HepG2 (cell line): ENCODE measurements around the gene STUM. TPM values are rescaled to one million over a fixed set of nuclear protein-coding genes. Genes with fewer than 3 reads are reported as not detected.

ENCODE experiments used
- ARID5B ChIP-seq: IDR thresholded peaks from 2 replicates; pipeline ENCODE4 v1.4.0; 2020; ENCODE audit warnings: mild to moderate bottlenecking, missing genetic modification reagents
- HMG20A ChIP-seq: IDR thresholded peaks from 2 replicates; pipeline ENCODE4 v1.6.1; 2016; ENCODE audit warnings: borderline replicate concordance
- KDM5A ChIP-seq: fragments of 200-600 bp; sonication (generic); IDR thresholded peaks from 2 replicates; pipeline ENCODE4 v1.7.0; 2018; ENCODE audit warnings: antibody characterized with exemption, mild to moderate bottlenecking, low read length, borderline replicate concordance
- MEIS1 ChIP-seq: sonication (generic); formaldehyde crosslinking; IDR thresholded peaks from 2 replicates; pipeline ENCODE4 v1.9.0; 2021; ENCODE audit warnings: mild to moderate bottlenecking, missing genetic modification reagents, moderate library complexity, borderline replicate concordance
- NCOA2 ChIP-seq: sonication (generic); formaldehyde crosslinking; IDR thresholded peaks from 2 replicates; pipeline ENCODE4 v1.8.0; 2022; ENCODE audit warnings: inconsistent platforms
- NFATC3 ChIP-seq: sonication (generic); formaldehyde crosslinking; IDR thresholded peaks from 2 replicates; pipeline ENCODE4 v1.5.1; 2020; ENCODE audit warnings: mild to moderate bottlenecking, missing genetic modification reagents
- NFKBIZ ChIP-seq: IDR thresholded peaks from 2 replicates; pipeline ENCODE4 v1.6.1; 2018; ENCODE audit warnings: missing genetic modification reagents, missing compliant biosample characterization
- NR2F6 ChIP-seq, 2 experiments: IDR thresholded peaks; 2 replicates each; pipeline ENCODE4 v1.6.1; 2016; ENCODE audit warnings: antibody characterized with exemption in 1 of 2, mild to moderate bottlenecking in 1 of 2
- PCBP2 ChIP-seq: fragments of 200-400 bp; formaldehyde crosslinking; optimal IDR thresholded peaks from 2 replicates; pipeline ENCODE3; 2018; ENCODE audit warnings: low read length, low read depth; ENCODE audit not compliant: poor library complexity, severe bottlenecking
- SAP130 ChIP-seq: IDR thresholded peaks from 2 replicates; pipeline ENCODE4 v1.6.1; 2016; ENCODE audit warnings: low read depth
- SNRNP70 ChIP-seq: fragments of 200-400 bp; formaldehyde crosslinking; IDR thresholded peaks from 2 replicates; pipeline ENCODE4 v1.6.1; 2017; ENCODE audit warnings: mild to moderate bottlenecking, low read depth, low read length, moderate library complexity
- THAP11 ChIP-seq: IDR thresholded peaks from 2 replicates; pipeline ENCODE4 v1.6.1; 2016; ENCODE audit warnings: missing biosample characterization, missing genetic modification reagents
- ZNF512 ChIP-seq: sonication (generic); formaldehyde crosslinking; IDR thresholded peaks from 2 replicates; pipeline ENCODE4 v1.4.0; 2020; ENCODE audit warnings: mild to moderate bottlenecking, missing genetic modification reagents
- ZNF780A ChIP-seq: sonication (generic); formaldehyde crosslinking; IDR thresholded peaks from 2 replicates; pipeline ENCODE4 v1.8.0; 2022; ENCODE audit warnings: mild to moderate bottlenecking, missing genetic modification reagents, moderate library complexity
- ZSCAN12 ChIP-seq: sonication (generic); formaldehyde crosslinking; IDR thresholded peaks from 2 replicates; pipeline ENCODE4 v1.9.0; 2021; ENCODE audit warnings: mild to moderate bottlenecking, missing genetic modification reagents
- ZSCAN31 ChIP-seq: sonication (generic); formaldehyde crosslinking; IDR thresholded peaks from 2 replicates; pipeline ENCODE4 v1.5.0; 2020; ENCODE audit warnings: low read depth, mild to moderate bottlenecking, missing genetic modification reagents
- polyA plus RNA-seq, 8 experiments: library from polyadenylated mRNA; depleted of rRNA in 3 of 8; stranded (reverse) in 7 of 8; unstranded in 1 of 8; fragments of >200 nt; fragmentation: Illumina TruSeq in 4 of 8; extraction: Trizol in 4 of 8; gene quantifications; 2 replicates each; pipeline versions ENCODE4 v1.2.1 to v1.2.3, GENCODE V29; 2011 to 2016; ENCODE audit warnings: low read depth in 4 of 8, missing spikeins in 1 of 8, mixed read lengths in 1 of 8; ENCODE audit not compliant: insufficient read depth in 1 of 8
- total RNA-seq, 5 experiments: library from RNA; depleted of rRNA; stranded (reverse); fragments of >200 nt; fragmentation: Illumina TruSeq; extraction: Trizol; gene quantifications; 2 replicates each; pipeline ENCODE4 v1.2.3, GENCODE V29; 2016; ENCODE audit warnings: low read depth in 1 of 5
- TF ChIP-seq, protein P1 (sequence below), 2 experiments: sonication (generic) in 1 of 2; formaldehyde crosslinking in 1 of 2; IDR thresholded peaks; 2 replicates each; pipeline versions ENCODE4 v1.4.0 to v1.6.1; 2018 to 2020; ENCODE audit warnings: missing genetic modification reagents in 2 of 2, borderline replicate concordance in 1 of 2, low read depth in 1 of 2, mild to moderate bottlenecking in 1 of 2, missing biosample characterization in 1 of 2
- TF ChIP-seq, protein P2 (sequence below): sonication (generic); formaldehyde crosslinking; IDR thresholded peaks from 2 replicates; pipeline ENCODE4 v1.4.0; 2020; ENCODE audit warnings: missing genetic modification reagents; ENCODE audit errors: not compliant biosample characterization
- TF ChIP-seq, protein P3 (sequence below): sonication (generic); formaldehyde crosslinking; IDR thresholded peaks from 2 replicates; pipeline ENCODE4 v1.9.0; 2021; ENCODE audit warnings: missing genetic modification reagents, borderline replicate concordance

Gene STUM
- total and polyA plus RNA-seq, 2 of the 13 experiments (the other 11 are each of a cell fraction or from before 2014, with no cell fraction given), result not detected

DNA sequence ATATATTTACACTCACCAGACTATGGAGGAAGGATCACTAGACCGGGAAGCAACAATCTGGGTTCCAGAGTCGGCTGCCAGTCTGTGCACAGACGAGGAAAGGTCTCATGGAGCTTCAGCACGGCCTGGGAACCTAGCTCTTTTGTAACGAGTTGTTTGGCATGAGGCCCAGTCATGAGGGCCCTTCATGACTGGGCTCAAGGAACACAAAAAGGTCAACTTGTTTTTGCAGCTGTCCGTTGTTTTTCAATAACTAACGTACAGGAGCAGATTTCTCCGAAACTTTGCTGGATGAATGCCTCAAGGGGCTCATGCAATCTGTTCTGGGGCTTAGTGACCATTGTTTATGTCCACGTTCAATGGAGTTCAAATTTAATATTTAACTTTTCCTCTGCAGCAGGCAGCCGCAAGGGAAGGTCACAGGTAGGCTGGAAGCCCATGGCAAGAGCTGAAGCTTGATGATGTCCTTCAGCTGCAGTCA, 5.9 kb upstream of the STUM start (continued):
- TF ChIP-seq NCOA2 (CRISPR knock-in tag) (peak; percentile 56; the same call in 1 of the 2 replicates), ZNF512 (CRISPR knock-in tag) (no peak), ZNF780A (no peak), SNRNP70 (no peak), PCBP2 (no peak), NFKBIZ (CRISPR knock-in tag) (no peak), NFATC3 (CRISPR knock-in tag) (no peak), MEIS1 (CRISPR knock-in tag) (no peak), HMG20A (CRISPR knock-in tag) (peak; percentile 74; the same call in 1 of the 2 replicates), ARID5B (CRISPR knock-in tag) (peak; percentile 77), THAP11 (no peak), KDM5A (no peak), ZSCAN31 (CRISPR knock-in tag) (no peak), ZSCAN12 (CRISPR knock-in tag) (no peak), NR2F6 (IDR thresholded peaks at IDR 0.05) (peak; percentile 77), NR2F6 (CRISPR knock-in tag; IDR thresholded peaks at IDR 0.05) (peak; percentile 90), SAP130 (CRISPR knock-in tag) (peak; percentile 42)
- TF ChIP-seq, protein P1, sequence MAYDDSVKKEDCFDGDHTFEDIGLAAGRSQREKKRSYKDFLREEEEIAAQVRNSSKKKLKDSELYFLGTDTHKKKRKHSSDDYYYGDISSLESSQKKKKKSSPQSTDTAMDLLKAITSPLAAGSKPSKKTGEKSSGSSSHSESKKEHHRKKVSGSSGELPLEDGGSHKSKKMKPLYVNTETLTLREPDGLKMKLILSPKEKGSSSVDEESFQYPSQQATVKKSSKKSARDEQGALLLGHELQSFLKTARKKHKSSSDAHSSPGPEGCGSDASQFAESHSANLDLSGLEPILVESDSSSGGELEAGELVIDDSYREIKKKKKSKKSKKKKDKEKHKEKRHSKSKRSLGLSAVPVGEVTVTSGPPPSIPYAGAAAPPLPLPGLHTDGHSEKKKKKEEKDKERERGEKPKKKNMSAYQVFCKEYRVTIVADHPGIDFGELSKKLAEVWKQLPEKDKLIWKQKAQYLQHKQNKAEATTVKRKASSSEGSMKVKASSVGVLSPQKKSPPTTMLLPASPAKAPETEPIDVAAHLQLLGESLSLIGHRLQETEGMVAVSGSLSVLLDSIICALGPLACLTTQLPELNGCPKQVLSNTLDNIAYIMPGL (CRISPR knock-in tag; IDR thresholded peaks at IDR 0.05; ENCODE audit: borderline replicate concordance in 1 of 2, low read depth in 1 of 2), result peak in 1 of 2 experiments; percentile 23; a peak in 1 of 4 replicates
- TF ChIP-seq, protein P2, sequence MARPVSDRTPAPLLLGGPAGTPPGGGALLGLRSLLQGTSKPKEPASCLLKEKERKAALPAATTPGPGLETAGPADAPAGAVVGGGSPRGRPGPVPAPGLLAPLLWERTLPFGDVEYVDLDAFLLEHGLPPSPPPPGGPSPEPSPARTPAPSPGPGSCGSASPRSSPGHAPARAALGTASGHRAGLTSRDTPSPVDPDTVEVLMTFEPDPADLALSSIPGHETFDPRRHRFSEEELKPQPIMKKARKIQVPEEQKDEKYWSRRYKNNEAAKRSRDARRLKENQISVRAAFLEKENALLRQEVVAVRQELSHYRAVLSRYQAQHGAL (CRISPR knock-in tag), result no peak
- TF ChIP-seq, protein P3, sequence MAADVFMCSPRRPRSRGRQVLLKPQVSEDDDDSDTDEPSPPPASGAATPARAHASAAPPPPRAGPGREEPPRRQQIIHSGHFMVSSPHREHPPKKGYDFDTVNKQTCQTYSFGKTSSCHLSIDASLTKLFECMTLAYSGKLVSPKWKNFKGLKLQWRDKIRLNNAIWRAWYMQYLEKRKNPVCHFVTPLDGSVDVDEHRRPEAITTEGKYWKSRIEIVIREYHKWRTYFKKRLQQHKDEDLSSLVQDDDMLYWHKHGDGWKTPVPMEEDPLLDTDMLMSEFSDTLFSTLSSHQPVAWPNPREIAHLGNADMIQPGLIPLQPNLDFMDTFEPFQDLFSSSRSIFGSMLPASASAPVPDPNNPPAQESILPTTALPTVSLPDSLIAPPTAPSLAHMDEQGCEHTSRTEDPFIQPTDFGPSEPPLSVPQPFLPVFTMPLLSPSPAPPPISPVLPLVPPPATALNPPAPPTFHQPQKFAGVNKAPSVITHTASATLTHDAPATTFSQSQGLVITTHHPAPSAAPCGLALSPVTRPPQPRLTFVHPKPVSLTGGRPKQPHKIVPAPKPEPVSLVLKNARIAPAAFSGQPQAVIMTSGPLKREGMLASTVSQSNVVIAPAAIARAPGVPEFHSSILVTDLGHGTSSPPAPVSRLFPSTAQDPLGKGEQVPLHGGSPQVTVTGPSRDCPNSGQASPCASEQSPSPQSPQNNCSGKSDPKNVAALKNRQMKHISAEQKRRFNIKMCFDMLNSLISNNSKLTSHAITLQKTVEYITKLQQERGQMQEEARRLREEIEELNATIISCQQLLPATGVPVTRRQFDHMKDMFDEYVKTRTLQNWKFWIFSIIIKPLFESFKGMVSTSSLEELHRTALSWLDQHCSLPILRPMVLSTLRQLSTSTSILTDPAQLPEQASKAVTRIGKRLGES (CRISPR knock-in tag), result no peak; the same call in 1 of the 2 replicates
